HG03342 (cell line): Measurements from ENCODE around the gene MRPL4.

ENCODE experiments used
- ATAC-seq: cut with Tn5 transposase; IDR thresholded peaks from one replicate; pipeline ENCODE4 v1.9.1; 2021; ENCODE audit warnings: mild to moderate bottlenecking, moderate library complexity; ENCODE audit not compliant: unreplicated experiment

Gene MRPL4

GRCh38 chr19:10251792-10252694 is at the start of gene MRPL4:
Gene MRPL4 (plus strand): TSS chr19:10252214. CDS start chr19:10252254, 40 bp downstream.
- ATAC-seq = peak; percentile 83

- no peak for ATAC-seq
Observed at GRCh38 chr19:10203686-10204085, 48.3 kb upstream of the MRPL4 start.

GRCh38 chr19:10205636-10206035 is 46.4 kb upstream of the MRPL4 start:
- ATAC-seq = no peak

GRCh38 chr19:10206226-10206885 is 45.7 kb upstream of the MRPL4 start:
- ATAC-seq = no peak

- ATAC-seq = no peak
Observed at GRCh38 chr19:10207026-10207425, 45.0 kb upstream of the MRPL4 start.

- ATAC-seq = no peak
Observed at GRCh38 chr19:10209315-10209714, 42.7 kb upstream of the MRPL4 start.

- ATAC-seq = no peak
Observed at GRCh38 chr19:10211061-10211460, 41.0 kb upstream of the MRPL4 start.

- no peak for ATAC-seq
Observed at GRCh38 chr19:10211691-10212090, 40.3 kb upstream of the MRPL4 start.

- ATAC-seq = no peak
Observed at GRCh38 chr19:10214784-10215183, 37.2 kb upstream of the MRPL4 start.

GRCh38 chr19:10217085-10217484 is 34.9 kb upstream of the MRPL4 start:
- no peak for ATAC-seq

- peak; percentile 66 for ATAC-seq
Observed at GRCh38 chr19:10219678-10220077, 32.3 kb upstream of the MRPL4 start.

- ATAC-seq = no peak
Observed at GRCh38 chr19:10220695-10221094, 31.3 kb upstream of the MRPL4 start.

GRCh38 chr19:10222201-10222890 is 29.7 kb upstream of the MRPL4 start:
- ATAC-seq = no peak

- no peak for ATAC-seq
Observed at GRCh38 chr19:10223488-10224213, 28.4 kb upstream of the MRPL4 start.

- no peak for ATAC-seq
Observed at GRCh38 chr19:10224337-10224736, 27.7 kb upstream of the MRPL4 start.

- ATAC-seq = no peak
Observed at GRCh38 chr19:10226021-10226375, 26.0 kb upstream of the MRPL4 start.

- ATAC-seq = no peak
Observed at GRCh38 chr19:10226376-10227025, 25.5 kb upstream of the MRPL4 start.

GRCh38 chr19:10227026-10227971 is 24.7 kb upstream of the MRPL4 start:
- no peak for ATAC-seq

GRCh38 chr19:10228393-10228792 is 23.6 kb upstream of the MRPL4 start:
- ATAC-seq = no peak
